HG03565 (cell line): ENCODE results near the gene ZC2HC1C.
"Not testable (repeated sequence)": the region's sequence is repeated elsewhere in the genome, so short reads cannot be mapped to it uniquely, and the experiment has no call there.

Source experiments
- ATAC-seq: cut with Tn5 transposase; IDR thresholded peaks from one replicate; pipeline ENCODE4 v1.9.1; 2021; ENCODE audit warnings: mild to moderate bottlenecking, moderate library complexity; ENCODE audit not compliant: unreplicated experiment

The ZC2HC1C gene

DNA sequence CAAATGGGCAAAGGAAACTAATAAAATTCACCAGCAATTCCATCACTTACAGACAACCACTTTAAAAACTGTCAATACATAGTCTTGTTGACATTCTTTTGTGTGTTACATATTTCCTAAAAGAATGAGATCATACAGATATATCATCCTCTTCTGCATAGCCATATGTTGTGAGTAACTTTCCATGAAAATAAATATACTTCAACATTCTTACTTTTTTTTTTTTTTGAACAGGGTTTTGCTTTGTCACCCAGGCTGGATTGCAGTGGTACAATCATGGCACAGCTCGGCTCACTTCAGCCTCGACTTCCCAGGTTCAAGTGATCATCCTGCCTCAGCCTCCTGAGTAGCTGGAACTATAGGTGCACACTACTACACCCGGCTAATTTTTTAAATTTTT, 20.9 kb downstream of the ZC2HC1C start:
- no peak for ATAC-seq

DNA sequence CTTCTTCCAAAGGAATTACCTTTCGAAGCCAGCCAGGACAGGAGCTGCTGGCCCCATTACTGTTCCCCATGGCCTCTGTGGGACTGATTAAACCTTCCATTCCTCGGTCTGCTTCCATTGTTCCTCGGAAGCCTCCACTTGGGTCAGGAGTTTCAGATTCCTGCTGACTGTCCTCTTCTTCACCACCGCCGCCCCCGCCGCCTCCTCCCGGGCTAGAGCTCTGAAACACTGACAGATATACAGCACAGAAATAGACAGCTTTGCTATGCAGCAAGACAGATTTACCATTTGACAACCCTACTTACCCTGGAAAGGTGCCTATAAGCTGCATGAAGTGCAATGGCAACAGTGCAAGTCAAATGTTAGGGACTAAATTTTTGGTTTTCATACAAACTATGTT, 21.8 kb downstream of the ZC2HC1C start:
- ATAC-seq = no peak

DNA sequence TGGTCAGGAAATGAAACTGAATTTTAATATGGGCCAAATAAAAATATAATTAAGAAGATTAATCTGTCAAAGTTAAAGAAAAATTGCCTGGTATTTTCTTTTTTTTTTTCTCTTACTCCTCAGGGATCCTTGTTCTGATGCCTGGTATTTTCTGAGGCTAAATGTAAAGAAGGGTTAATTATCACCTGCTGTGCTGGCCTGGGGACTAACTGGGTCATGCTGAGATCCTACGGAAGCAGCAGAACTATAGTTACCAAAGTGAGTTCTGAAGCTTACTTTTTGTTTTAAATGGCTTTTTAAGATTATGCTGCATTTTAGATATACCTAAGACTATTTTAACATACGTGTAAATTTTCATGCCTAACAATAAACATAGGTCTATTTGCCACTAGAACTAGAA, 23.3 kb downstream of the ZC2HC1C start:
- ATAC-seq = no peak

DNA sequence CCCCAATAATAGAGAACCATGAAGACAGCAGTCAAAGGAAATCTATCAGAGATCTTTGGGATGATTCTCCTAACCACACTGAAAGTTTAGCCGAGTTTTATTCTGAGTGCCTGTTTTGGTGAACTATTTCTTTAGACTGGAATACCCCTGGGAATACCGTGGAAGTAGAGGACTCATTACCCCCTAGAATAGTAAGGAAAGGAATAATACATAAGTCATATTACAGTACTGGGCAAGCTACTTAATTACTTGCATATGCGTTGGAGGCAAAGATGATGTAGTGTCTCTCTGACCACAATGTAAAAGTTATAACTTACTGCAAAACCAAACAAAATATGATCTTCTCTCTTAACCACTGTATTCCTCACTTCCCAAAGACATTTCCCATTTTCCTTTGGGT, 25.5 kb downstream of the ZC2HC1C start:
- no peak for ATAC-seq

DNA sequence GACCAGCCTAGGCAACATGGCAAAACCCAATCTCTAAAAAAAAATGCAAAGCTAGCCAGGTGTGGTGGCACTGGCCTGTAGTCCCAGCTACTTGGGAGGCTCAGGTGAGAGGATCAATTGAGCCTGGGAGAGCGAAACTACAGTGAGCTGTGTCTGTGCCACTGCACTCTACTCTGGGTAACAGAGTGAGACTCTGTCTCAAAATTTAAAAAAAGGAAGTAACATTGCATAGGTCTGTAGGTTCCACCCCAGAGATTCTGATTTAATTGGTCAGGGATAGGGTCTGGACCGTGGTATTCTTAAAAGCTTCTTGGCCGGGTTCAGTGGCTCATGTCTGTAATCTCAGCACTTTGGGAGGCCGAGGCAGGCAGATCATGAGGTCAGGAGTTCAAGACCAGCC, 26.2 kb downstream of the ZC2HC1C start:
- ATAC-seq = no peak

DNA sequence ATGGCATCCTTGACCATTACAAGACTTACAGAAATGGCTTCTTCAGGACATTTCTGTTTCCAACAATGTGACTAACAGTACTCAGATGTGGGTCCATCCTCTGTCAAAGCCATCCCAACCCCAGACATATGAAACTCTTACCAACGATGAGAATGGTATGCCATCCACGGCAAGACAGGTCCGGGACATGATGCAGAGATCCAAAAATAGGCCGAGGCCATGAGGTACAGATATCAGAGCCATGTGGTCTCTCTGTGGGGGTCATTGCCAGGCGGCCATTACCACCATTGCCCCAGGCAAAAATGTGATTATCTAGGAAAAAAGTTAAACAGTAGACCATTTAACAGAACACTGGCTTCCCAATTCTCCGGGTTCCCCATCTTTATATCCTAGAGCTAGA, 27.5 kb downstream of the ZC2HC1C start:
- no peak for ATAC-seq

DNA sequence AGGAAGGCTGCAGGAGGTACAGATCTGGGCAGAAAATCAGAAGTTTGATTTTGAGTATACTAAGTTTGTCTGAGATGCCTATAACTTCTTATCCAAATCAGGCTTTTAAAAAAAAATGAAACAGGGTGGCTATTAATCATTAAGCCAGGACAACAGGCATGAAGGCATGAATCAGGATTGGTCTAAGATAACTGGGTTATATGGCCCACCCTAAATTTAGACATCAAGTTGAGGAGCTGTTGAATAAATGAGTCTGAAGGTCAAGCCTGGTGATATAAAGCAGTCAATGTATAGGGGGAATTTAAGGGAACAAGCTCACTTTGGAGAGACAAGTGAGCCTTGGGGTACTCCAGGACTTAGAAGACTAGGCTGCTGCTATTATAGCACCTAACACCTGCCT, 28.8 kb downstream of the ZC2HC1C start:
- ATAC-seq = no peak

DNA sequence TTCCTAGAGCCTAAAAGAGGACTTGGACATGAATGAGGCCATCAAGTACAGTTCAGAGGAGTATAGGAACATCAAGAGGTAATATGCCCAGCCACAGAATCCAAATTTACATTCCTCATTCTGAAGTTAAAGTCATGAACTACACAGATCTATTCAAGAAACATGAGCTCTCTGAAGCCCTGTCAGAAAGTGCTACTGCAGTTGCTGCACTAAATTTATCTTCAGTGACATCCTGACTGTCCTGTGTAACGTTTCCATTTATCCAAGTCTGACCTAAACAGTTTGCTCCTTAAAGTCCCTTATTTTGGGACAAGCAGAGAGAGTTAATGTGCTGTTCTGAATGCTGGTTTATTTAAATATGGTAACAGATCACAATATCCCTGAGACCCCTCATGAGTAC, 29.2 kb downstream of the ZC2HC1C start:
- ATAC-seq = no peak

DNA sequence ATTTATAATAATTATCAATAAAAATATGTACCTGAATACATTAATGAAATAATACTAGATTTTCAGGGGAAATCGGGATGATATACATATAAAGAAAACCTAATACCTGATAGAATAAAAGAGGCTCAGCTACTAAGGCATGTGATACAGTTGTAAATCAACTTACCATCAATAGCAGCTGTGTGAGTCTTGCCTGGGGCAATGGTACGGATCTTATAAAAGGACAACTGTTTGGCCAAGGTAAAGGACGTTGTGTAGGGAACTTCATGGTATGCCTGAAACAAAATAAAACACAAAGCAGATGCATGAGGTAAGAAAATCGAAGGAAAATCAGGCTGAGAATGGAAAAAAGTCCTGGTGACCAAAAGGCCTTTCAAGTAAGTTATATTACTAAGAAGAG, 32.0 kb downstream of the ZC2HC1C start:
- no peak for ATAC-seq

DNA sequence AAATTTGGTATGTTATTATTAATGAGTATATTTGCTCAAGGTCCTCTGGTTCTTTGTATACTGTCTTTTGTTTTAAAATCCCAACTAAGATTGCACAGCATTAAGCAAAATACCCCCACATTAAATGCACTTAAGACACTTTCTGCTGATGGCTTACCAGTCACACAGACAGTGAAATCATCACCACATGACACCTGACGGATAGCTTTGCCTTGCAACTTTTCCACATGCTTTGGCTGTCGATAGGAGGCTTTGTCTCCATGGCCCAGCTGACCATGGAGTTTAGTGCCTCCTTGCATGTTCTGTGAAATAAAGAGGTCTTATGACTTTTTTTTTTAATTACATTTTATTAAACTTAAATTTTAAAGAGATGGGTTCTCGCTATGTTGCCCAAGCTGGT, 37.7 kb downstream of the ZC2HC1C start:
- ATAC-seq = no peak

DNA sequence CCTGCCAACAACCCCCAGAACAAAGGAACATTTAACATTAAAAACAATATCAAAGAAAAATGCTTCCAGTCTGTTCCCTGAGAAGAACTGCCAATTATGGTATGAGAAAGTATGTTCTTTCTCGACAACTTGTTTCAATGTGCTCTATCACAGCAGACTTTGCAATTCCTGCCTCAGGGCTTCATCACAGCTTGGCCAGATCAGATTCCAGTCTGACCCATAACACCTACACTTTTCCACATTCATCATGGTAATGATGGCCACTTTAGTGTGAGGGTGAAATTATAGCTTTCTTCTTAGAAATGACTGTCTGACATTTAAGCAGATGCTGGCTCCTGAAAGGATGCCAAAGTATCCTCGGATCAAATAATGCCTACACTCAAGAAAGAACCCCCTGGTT, 40.4 kb downstream of the ZC2HC1C start:
- no peak for ATAC-seq

DNA sequence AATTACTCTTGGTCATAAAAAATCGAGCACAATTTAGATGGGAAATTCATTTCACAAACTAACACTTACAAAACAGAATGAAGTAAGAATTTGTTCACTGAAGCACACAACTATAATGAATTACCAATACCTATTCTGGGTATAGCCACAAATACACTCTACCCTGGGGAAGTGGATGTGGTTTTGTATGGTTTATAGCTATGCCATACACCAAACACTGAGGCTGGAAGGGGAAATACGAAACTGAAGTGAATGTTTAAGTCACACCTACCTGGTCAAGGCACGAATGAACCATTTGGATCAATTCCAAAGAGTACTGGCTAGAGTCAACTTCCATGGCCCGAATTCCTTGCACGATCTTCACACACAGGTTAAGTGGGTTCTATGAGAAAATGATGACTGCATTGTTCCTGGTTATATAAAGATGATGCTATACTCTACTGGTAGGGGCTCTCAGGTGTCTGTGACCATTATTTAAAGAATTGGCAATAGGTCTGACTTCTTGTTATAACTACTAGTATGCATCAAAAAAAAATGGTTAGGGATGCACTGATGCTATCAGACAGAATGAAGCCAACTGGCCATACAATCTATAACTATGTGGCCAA, 44.6 kb downstream of the ZC2HC1C start:
- no peak for ATAC-seq

DNA sequence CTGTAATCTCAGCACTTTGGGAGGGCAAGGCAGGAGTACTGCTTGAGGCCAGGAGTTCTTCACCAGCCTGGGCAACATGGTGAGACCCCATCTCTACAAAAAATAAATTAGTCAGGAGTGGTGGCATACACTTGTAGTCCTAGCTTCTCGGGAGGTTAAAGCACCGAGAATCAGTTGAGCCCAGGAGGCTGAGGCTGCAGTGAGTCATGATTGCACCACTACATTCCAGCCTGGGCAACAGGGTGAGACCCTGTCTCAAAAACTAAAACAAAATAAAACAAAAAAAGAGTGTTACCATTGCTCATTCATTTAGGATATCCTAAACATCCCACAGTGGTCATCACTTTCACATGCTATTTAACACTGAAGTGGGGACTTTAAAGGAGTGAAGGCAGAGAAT, 49.6 kb downstream of the ZC2HC1C start:
- ATAC-seq = no peak

DNA sequence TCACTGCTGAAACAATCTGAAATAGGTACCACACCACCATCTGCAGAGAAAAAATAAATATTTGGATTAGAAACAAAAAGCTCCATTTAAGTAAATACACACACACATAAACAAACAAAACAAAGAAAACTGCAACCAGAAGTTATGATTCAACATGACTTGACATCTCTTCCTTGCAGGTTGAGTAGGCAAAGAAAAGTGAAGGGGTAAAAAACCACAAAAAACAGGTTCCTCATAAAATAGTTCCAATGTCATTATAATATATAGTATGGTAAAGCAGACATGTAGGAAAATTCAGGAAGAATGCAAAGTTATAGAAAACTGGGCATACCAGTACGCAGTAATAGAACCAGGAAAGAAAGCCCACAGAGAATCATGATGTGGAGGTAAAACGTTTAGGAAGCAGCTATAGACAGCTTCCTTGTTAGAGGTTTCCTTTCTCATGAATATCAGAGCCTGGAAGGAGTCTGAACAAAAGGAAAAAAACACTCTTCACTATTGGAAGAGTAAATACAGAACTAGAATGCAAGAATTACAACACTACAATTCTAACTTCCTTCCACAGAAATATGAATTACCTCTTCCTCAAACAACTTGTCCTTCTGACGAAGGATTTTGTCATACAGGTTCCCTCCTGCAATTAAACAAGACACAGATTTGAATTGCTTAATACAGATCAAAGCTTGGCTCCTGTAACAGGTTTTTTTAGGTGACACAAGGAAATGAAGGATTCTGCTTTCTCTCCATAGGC, 51.3 kb downstream of the ZC2HC1C start:
- ATAC-seq = no peak

DNA sequence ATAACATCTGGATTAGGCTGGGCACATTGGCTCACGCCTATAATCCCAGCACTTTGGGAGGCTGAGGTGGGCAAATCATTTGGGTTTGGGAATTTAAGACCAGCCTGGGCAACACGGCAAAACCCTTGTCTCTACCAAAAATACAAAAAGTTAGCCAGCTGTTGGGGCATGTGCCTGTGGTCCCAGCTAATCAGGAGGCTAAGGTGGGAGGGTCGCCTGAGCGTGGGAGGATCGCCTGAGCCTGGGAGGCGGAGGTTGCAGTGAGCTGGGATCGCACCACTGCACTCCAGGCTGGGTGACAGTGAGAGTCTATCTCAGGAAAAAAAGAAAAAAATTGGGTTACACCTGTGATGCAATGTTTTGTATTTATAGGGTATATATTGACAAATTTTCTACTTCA, 52.1 kb downstream of the ZC2HC1C start:
- no peak for ATAC-seq

DNA sequence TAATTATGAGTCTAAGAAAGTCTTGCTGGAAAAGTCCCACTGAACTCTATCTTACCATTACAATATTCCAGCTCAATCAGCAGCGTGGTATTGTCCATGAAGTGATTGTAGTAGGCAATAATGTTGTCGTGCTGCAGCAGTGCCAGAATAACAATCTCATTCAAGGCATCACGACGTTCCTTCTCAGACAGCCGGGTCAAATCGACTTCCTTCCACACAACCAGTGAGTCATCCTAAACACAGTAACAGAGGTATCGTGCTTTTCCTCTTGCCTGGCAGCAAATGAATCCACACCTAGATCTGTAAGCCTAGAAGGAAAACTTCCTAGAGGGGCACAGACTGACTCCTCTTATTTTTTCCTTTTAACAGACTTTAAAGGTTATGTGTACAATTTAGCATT, 54.5 kb downstream of the ZC2HC1C start:
- no peak for ATAC-seq

DNA sequence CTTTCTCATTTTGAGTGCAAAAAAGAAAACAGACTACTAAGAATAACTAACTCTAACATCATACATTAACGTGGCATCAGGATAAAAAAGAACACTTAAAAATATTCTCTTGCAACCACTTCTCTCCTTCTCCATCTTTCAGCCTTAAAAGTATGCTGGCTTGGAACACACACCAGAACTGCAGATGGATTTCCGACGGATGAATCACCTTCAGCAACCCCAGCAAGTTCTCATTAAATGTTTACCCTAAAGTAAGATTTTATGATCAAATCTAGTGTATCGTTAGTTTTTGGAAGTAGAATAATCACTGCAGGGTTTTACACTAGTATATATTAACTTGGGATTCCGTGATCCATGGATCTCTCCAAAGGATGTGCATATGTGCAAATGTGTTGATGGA, 56.2 kb downstream of the ZC2HC1C start:
- no peak for ATAC-seq

DNA sequence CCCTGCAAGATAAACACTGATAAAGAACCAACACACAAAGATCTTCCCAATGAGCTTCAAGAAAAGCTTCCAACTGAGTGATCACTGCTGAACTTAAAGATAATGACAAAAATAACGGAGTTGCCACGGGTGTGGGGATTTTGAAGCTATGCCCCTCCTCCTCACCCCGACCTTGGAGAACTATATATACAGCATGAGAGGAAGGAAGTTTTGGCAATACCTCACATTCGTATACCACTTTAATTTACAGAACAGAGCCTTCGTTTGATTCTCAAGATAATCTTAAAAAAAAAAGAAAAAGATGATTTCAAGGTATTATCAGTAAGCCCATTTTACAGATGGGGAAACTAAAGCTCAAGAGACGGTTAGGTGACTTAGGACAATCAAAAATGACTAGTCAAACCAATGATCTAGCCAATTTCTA, 56.7 kb downstream of the ZC2HC1C start:
- ATAC-seq = no peak

DNA sequence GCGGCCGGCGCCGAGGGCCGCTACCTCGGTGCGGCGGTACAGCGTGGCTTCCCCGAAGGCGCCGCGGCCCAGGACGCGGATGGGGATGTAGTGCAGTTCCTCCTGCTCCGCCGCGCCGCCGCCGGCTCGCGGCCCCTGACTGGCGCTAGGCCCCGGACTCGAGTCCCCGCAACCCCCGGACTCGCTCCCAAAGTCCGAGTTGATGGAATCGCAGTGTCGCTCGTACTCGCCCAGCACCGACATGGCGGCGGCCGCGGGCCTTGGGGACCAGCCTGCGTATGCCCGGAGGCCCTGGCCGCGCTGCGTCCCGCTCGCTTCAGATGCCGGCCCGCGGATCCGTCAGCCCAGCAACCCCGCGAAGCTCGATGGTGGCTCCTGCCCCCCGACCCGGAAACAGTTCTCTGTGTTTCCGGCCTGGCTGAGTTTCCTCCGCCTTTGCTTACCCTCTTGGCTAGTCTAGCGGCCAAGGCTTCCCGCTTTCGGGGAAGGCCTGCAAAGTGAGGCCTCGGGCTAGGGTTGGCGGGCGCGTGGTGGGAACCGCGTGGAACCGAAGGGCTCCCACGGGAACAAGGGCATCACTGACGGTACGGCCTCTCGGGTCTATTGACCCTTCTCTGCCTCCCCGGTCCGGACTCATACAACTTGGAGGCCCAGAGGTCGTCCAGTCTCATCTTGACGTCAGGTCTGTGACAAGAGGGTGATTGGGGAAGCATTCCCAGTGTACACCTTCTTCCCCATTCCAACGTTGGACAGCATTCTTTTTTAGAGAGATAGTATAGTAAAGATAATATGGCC, 57.4 kb downstream of the ZC2HC1C start, which contains the start of gene NEK9:
Gene NEK9 (minus strand): TSS at position 370 of the 795 bp plus-strand sequence. CDS start 127 bp downstream, at position 243.
- peak; percentile 77 for ATAC-seq

DNA sequence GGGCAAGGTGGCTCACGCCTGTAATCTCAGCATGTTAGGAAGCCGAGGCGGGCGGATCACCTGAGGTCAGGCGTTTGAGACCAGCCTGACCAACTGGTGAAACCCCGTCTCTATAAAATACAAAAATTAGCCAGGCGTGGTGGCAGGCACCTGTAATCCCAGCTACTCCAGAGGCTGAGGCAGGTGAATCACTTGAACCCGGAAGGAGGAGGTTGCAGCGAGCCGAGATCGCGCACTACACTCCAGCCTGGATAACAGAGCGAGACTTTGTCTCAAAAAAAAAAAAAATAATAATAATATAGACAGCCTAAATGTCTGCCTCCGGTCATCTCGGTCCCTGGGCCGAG, 58.0 kb downstream of the ZC2HC1C start:
- ATAC-seq = not testable (repeated sequence)

DNA sequence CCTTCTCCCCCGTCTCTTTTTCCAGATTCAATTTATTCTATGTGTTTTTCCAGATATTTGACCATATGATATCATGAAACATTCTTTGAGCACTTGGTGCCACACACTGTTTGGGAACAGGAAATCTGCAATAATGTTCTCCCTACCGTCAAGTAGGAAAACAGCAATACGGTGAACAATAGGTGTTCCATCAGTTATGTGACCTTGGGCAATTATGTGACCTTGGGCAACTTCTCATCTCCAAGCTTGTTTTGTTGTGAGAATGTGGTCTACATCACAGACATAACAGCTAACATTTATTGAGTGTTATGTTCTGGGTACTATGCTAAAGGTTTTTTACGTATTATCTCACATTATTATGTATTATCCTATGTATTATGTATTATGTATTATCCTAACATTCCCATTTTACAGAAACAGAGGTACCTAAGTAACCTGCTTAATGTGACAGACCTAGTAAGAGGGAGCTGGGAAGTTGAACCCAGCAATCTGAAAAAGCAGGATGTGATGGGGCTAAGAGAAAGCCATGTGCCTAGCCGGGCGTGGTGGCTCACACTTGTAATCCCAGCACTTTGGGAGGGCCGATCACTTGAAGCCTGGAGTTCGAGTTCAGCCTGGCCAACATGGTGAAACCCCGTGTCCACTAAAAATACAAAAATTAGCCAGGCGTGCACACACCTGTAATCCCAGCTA, 58.6 kb downstream of the ZC2HC1C start:
- no peak for ATAC-seq
